ENCODE data around the gene RETREG3. TPM values are rescaled to one million over a fixed set of nuclear protein-coding genes. Genes with fewer than 3 reads are reported as not detected.
"Not testable (repeated sequence)": the region's sequence is repeated elsewhere in the genome, so short reads cannot be mapped to it uniquely, and the experiment has no call there.

RETREG3 gene
- total RNA-seq, 2 donors from 2014 or later: 39.4 to 44.8 TPM

DNA sequence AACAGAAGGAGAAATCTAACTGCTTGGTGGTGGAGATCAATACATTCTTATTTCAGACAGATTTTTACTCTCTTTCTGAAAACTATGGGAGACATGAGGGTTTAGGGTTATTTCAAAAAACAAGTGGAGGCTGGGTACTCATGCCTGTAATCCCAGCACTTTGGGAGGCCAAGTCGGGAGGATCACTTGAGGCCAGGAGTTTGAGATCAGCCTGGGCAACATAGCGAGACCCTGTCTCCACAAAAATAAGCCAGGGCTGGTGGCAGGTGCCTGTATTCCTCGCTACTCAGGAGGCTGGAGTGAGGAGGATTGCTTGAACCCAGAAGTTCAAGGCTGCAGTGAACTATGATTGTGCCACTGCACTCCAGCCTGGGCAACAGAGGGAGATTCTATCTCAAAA lies 12.8 kb upstream of the RETREG3 start:
- H3K9me3 Mint-ChIP-seq; ATAC-seq; H3K36me3 Mint-ChIP-seq; DNase-seq (ENCODE audit: low spot score in 2 of 2): not testable (repeated sequence)
- H3K27ac Mint-ChIP-seq: peak overlapping the region in 1 of 2 donors; percentile 24

DNA sequence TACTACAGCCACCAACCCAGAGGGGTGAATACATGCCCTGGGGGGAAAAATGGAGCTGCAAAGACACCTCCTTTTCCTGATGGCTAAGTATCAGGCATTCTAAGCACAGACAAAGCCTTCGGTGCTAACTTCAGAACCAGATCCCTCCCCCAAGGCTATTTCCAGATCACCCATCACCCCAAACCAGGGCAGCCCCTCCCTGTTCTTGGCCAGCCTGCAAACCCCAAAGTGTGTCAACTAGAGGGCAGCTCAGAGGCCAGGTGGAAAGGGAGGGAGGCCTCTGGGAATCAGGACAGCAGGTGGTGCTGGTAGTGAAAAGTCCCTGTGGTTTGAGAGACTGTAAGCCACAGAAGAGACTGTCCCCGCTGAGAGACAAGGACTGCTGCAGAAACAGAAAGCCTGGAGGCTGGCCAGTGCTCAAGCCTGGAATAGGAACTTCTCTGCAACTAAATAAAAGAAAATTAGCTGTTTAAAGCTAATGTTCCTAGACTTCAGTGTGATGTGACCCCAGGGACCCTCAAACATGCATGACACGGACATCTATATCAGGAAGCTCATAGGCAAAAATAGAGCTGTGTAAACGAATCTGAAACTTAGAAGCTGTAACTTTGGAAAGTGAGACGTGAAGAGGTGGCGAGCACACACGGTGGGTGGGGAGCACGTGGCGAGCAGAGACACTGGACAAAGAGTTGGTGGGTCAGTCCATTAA lies 9.4 kb upstream of the RETREG3 start:
- peak in 1 of 2 donors; percentile 68 for ATAC-seq
- no peak overlapping the region for H3K27ac Mint-ChIP-seq
- no peak for DNase-seq (ENCODE audit: low spot score in 2 of 2)
- no peaks in the 10 kb centered on the region for H3K9me3 Mint-ChIP-seq
- peaks cover 7 to 13% of the 10 kb centered on the region in 2 donors for H3K36me3 Mint-ChIP-seq

DNA sequence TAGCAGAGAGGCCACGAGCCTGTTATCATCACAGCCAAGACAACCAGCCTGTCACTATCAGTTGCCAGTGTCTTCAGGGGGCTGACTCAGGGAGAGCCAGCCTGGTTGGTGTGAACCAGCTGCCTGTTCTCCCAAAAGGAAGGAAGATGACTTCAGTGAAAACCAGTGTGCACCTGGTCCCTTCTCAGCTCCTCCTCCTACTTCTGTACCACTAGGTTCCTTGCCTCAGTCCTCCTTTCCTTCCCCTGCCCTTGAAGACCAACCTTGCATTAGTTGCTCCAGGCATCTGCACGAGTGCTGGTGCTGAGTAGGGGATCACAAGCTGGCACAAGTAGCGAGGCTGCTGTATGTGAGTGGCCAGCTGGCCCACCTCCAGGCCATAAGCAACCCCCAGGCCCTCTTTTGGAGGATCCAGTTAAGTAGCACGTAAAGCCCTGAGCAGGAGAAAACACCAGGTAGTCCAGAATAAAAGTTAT lies 8.8 kb upstream of the RETREG3 start:
- Mint-ChIP-seq H3K9me3 (no peaks in the 10 kb centered on the region), H3K27ac (no peak overlapping the region), H3K36me3 (peaks cover 10 to 16% of the 10 kb centered on the region in 2 donors)
- DNase-seq (ENCODE audit: low spot score in 2 of 2): no peak
- ATAC-seq: peak in 1 of 2 donors; percentile 19

DNA sequence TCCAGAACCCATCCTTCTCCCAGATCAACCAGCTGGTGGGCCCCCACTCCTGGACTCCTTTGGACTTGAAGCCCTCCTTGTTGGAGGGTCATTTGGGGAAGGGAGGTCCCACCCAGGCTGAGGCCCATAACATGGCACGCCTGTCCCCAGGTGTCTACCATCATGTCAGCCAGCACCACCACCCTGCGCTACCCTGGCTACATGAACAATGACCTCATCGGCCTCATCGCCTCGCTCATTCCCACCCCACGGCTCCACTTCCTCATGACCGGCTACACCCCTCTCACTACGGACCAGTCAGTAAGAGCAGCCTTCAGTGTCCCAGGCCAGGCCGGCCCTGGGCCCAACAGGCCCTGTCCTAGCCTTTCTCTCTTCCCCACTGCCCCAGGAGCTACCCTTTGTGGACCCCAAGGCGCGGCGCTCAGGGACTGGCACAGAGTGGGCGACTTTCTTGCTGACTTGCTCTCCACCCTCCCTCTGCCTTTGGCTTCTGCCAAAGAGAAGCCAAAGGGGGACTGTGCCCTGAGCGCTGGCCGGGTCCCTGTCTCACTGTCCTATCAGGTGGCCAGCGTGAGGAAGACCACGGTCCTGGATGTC lies 4.6 kb upstream of the RETREG3 start:
- H3K36me3 Mint-ChIP-seq: peaks cover 11 to 32% of the 10 kb centered on the region in 2 donors
- H3K27ac Mint-ChIP-seq: peak overlapping the region; percentile 19 to 81
- no peaks in the 10 kb centered on the region for H3K9me3 Mint-ChIP-seq
- ATAC-seq: no peak
- no peak for DNase-seq (ENCODE audit: low spot score in 2 of 2)

DNA sequence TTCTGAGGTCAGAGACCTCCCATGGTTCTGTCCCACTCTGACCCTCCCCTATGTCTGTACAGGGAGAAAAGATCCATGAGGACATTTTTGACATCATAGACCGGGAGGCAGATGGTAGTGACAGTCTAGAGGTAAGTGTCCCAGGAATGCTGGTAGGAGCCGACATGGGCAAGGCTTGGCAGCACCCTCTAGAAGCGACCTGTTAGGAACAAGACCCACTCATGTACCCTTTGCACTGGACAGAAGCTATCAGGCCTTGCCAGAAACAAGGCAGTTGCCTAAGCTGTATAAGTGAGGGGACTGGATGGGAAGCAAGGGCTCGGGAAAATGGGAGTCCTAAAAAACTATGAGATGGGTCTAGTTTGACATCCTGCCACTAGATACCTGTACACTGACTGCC lies 2.8 kb upstream of the RETREG3 start:
- Mint-ChIP-seq H3K9me3 (no peaks in the 10 kb centered on the region), H3K36me3 (peaks cover 16 to 37% of the 10 kb centered on the region in 2 donors), H3K27ac (peak overlapping the region in 1 of 2 donors; percentile 29)
- ATAC-seq: no peak
- no peak for DNase-seq (ENCODE audit: low spot score in 2 of 2)

DNA sequence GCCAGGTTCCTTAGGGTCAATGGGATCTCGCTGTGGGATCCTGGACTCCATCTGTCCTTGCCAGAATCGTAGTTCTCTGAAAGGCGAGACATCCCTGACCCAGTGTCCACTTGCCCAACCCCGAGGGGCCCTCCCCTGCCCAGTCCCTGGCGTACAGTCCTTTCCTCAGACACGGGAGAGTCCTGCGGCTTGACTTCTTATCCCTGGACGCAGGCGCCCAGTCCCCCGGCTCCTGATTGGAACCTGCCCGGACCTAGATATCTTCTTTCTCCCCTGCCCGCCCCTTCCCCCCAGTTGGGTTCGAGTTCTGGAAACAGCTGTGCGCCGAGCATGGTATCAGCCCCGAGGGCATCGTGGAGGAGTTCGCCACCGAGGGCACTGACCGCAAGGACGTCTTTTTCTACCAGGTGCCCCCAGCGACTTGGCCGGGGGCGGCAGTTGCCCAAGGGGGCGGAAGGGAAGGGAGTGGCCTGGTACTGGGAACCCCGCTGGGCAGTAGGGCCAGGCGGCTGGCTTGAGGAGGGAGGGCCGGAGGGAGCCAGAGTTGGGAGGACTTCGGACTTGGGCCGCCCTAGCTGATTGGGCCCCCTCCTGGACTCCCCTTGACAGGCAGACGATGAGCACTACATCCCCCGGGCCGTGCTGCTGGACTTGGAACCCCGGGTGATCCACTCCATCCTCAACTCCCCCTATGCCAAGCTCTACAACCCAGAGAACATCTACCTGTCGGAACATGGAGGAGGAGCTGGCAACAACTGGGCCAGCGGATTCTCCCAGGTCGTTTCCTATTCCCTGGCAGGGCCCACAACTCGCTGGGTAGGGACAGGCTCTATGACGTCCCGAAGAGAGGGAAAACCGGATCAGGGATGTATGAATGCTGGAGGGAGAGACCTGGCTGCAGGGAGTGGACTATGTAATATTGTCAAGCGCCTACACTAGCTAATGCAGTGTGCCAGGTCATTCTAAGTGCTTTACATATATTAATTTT lies 934 bp upstream of the RETREG3 start:
- ATAC-seq (peak; percentile 1 to 27), DNase-seq (ENCODE audit: low spot score in 2 of 2) (peak in 1 of 2 donors; percentile 29)
- Mint-ChIP-seq H3K27ac (peak overlapping the region; percentile 78 to 92), H3K36me3 (peaks cover 16 to 37% of the 10 kb centered on the region in 2 donors)
- H3K9me3 Mint-ChIP-seq: not testable (repeated sequence)

DNA sequence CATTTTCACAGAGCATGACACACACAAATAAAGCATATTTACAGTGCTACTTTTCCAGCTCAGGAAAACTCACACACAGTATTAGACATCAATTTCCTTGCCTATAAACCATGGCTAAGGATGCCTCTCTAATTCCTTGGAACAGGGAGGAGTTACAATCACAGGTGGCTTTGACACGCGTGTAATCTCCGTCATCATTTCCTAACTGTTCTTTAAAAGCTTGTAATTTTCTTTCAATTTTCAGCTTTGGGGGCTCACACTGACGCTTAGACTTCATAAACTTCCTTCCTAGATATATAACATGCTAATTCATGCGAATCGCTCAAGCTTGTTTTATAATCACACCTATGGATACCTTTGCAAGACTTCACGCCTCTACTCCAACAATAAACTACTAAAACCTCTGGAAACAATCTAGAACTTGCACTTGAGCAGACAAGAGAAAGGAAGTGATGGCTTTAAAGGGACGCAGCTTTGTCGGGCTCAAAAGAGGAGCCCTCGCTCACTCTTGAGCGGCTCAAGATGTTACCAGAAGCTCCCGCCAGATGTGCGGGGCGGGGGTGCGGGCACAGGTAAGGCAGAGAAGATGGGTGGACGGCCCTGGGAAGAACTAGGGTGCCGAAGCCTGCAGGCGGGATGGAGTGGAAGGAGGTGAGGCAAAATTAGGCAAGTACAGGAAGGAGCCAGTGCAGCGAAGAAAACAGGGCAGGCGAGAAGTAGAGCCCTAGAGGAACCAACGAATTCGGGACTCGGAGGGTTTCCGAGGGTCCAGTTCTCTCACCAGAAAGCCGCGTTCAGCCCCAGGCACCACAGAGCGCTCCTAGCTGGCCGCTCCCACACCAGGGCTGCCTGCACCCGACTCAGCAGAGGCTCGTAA lies 631 bp downstream of the RETREG3 start:
- peaks cover 14 to 23% of the 10 kb centered on the region in 2 donors for H3K36me3 Mint-ChIP-seq
- no peaks in the 10 kb centered on the region for H3K9me3 Mint-ChIP-seq
- peak overlapping the region; percentile 92 to 99 for H3K27ac Mint-ChIP-seq
- ATAC-seq (peak; percentile 57 to 65), DNase-seq (ENCODE audit: low spot score in 2 of 2) (peak in 1 of 2 donors; percentile 28)

DNA sequence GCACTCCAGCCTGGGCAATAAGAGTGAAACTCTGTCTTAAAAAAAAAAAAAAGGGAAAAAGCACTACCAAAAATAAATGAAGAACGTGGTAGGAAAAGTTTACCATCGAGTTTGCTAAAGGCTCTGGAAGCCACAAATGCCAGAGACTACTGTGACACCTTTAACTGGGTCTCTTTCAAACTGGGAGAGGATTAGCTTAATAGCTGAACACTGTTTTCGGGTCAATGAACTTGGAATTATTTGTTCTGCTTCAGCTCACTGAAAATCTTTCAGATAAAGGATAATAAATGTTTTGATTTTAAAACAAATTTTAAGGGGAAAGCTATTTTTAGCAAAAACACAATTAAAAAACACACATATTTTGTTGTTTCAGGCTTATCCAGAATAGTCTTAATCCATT lies 1.4 kb downstream of the RETREG3 start:
- ATAC-seq: no peak
- peak overlapping the region; percentile 44 to 92 for H3K27ac Mint-ChIP-seq
- peaks cover 18 to 21% of the 10 kb centered on the region in 2 donors for H3K36me3 Mint-ChIP-seq

DNA sequence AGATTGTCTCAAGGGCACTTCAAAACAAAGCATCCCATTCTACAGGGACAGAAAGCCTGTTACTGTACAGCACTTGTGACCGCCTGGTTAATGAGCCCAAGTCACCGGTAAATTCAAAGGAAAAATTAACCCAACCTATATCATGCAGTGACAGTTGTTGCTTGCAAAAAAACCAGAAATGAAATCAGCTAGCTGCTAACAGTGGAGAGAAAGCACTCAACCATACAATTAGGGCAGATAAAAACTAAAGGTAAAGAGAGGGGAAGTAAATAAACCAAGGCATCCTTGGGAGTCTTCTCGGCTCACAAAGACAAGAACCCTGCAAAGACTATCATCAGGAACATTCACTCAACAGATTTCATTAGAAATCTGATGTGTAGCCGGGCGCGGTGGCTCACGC lies 5.9 kb downstream of the RETREG3 start:
- DNase-seq (ENCODE audit: low spot score in 2 of 2) (no peak), ATAC-seq (no peak)
- Mint-ChIP-seq H3K27ac (no peak overlapping the region), H3K36me3 (peaks cover under 1 to 11% of the 10 kb centered on the region in 2 donors), H3K9me3 (no peaks in the 10 kb centered on the region)

More for the DNA sequence above, 1.4 kb downstream of the RETREG3 start:
- H3K9me3 Mint-ChIP-seq: no peaks in the 10 kb centered on the region
- no peak for DNase-seq (ENCODE audit: low spot score in 2 of 2)

DNA sequence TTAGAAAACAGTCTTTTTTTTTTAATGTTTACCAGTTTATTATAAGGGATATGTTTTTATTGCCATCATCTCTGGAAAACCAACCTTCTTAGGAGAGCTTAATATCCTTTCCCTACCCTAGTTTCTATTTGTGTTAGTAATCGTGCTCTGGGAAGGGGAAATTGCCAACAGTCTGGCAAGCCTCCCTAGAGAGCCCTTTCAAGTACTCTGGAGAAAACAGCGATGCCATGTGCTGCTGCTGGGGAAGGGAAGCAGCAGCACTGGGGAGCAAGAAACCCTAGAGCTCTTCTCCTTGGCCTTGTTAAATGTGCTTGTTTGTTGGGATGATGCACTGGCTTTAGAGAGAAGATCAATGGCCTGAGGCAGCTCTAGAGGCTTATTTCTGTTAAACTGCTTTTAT lies 10.3 kb downstream of the RETREG3 start:
- no peaks in the 10 kb centered on the region for H3K9me3 Mint-ChIP-seq
- DNase-seq (ENCODE audit: low spot score in 2 of 2) (no peak), ATAC-seq (no peak)
- H3K36me3 Mint-ChIP-seq: peaks cover 0 to 8% of the 10 kb centered on the region in 2 donors
- H3K27ac Mint-ChIP-seq: peak overlapping the region; percentile 56 to 60

DNA sequence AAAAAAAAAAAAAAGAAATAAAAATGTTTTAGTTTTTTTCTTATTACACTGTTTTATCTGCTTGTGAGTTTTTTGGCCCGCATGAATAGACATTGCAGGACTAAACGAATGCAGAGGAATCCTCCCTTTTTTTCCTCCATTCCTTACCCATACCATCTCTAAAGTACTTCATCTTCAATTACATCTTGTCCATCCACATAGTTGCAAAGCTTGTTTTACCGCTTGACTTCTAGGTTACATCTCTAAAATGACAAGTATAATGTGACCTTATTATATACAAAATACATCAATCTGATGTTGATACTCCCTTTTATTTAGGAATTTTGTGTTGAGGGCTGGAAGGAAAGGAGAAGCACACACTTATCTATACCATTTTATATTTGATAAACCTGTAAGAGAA lies 12.8 kb downstream of the RETREG3 start:
- H3K9me3 Mint-ChIP-seq: no peaks in the 10 kb centered on the region
- no peak overlapping the region for H3K27ac Mint-ChIP-seq

DNA sequence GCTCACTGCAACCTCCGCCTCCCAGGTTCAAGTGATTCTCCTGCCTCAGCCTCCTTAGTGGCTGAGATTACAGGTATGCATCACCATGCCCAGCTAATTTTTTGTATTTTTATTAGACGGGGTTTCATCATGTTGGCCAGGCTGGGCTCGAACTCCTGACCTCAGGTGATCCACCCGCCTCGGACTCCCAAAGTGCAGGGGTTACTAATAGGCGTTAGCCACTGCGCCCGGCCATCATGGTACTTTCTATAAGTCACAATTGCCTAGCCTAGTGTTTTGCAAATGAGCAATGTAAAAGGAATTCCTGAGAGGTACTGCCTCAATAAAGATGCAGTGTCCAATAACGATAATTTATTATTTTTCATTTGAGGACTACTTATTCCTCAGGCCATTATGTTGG lies 17.8 kb downstream of the RETREG3 start:
- no peaks in the 10 kb centered on the region for H3K36me3 Mint-ChIP-seq

More for the DNA sequence above, 12.8 kb downstream of the RETREG3 start:
- ATAC-seq: no peak
- H3K36me3 Mint-ChIP-seq: no peaks in the 10 kb centered on the region
- no peak for DNase-seq (ENCODE audit: low spot score in 2 of 2)

DNA sequence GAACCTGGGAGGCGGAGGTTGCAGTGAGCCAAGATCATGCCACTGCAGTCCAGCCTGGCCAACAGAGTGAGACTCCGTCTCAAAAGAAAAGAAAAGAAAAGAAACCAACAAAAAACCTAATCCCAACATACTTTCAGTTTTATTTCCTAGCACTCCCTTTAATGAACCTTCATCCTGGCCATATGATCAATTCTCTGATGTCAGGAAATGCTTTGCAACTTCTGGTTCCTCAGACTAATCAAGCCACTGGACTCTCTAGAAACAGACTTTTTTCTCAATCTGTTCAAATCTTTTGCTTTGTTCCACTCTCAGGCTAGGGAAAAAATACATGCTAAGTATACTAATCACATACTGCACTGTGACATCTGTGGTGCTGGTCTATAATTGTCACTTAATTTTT lies 18.3 kb downstream of the RETREG3 start:
- DNase-seq (ENCODE audit: low spot score in 2 of 2): no peak
- no peak for ATAC-seq
- no peaks in the 10 kb centered on the region for H3K9me3 Mint-ChIP-seq
- H3K36me3 Mint-ChIP-seq: no peaks in the 10 kb centered on the region
- H3K27ac Mint-ChIP-seq: peak overlapping the region in 1 of 2 donors; percentile 22

More for the DNA sequence above, 17.8 kb downstream of the RETREG3 start:
- DNase-seq (ENCODE audit: low spot score in 2 of 2) (no peak), ATAC-seq (no peak)
- Mint-ChIP-seq H3K9me3 (no peaks in the 10 kb centered on the region), H3K27ac (peak overlapping the region in 1 of 2 donors; percentile 22)

DNA sequence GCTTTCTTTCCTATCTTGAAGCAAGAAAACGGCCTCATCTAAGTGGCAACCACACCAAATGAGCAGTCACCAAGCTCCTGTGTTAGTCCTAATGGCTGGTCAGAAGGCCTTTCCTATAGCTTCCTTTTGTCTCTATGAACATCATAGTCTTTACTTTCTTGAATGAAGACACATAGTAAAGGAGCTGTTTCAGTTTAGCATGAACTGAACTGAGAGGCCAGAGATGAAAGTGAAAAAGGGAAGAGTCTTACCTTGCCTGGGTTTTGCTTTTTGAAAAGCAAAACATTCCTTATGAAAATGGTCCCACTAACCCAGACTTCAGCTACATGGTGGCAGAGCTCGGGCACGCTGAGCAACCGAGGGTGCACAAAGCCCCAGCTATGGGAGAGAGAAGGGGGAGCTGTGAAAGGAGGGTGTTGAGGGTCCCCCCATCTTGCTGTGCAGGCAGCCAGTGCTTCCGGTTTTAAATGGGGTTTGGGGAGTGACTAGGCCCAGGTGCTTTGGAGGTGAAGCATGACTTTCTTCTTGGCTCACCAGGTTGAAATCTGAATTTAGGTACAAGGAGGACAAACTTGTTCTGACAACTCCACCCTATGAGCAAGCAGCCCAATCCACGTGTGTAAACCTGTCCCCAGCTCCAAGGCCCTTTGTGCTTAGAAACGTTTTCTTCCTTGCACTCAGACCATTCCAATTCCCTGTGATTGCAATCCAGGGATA lies 22.5 kb downstream of the RETREG3 start:
- DNase-seq (ENCODE audit: low spot score in 2 of 2) (no peak), ATAC-seq (no peak)
- Mint-ChIP-seq H3K36me3 (no peaks in the 10 kb centered on the region), H3K27ac (peak overlapping the region; percentile 76 to 89), H3K9me3 (no peaks in the 10 kb centered on the region)

DNA sequence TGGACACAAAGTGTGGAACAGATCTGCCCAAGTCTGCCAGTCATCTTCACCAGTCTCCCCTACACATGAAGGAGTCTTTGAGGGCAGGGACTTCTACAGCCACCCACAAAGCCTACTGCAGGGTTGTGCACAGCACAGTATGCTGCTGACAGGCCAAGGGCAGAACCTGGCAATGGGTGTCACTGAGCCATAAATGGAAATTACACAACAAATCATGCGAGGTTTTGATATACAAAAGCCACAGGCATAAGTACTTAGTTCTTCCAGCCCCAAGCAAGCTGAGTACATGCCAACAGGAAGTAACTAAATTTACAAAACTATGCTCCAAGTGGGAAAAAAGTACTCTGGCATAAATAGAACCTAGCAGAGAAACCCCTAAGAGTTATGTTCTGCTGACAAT lies 23.8 kb downstream of the RETREG3 start:
- ATAC-seq (no peak), DNase-seq (ENCODE audit: low spot score in 2 of 2) (no peak)
- Mint-ChIP-seq H3K27ac (peak overlapping the region; percentile 35 to 75), H3K36me3 (no peaks in the 10 kb centered on the region), H3K9me3 (no peaks in the 10 kb centered on the region)

All from activated naive CD4-positive, alpha-beta T cell treated with anti-CD3 and anti-CD28 coated beads, Interleukin-2, amount 50 U/mL, for 72 hours (primary cell).